HG03139 (cell line): ENCODE results near the gene TRIM62.

Source experiments
- ATAC-seq: cut with Tn5 transposase; IDR thresholded peaks from one replicate; pipeline ENCODE4 v1.9.1; 2021; ENCODE audit not compliant: unreplicated experiment

The TRIM62 gene

GRCh38 chr1:33181921-33182341, at the start of gene TRIM62:
Gene TRIM62, minus strand, starts transcription at chr1:33182043. Its CDS starts 611 bp downstream, at chr1:33181432.
- ATAC-seq: peak; percentile 48

- no peak for ATAC-seq
Observed at GRCh38 chr1:33231166-33231565, 49.3 kb upstream of the TRIM62 start.

DNA sequence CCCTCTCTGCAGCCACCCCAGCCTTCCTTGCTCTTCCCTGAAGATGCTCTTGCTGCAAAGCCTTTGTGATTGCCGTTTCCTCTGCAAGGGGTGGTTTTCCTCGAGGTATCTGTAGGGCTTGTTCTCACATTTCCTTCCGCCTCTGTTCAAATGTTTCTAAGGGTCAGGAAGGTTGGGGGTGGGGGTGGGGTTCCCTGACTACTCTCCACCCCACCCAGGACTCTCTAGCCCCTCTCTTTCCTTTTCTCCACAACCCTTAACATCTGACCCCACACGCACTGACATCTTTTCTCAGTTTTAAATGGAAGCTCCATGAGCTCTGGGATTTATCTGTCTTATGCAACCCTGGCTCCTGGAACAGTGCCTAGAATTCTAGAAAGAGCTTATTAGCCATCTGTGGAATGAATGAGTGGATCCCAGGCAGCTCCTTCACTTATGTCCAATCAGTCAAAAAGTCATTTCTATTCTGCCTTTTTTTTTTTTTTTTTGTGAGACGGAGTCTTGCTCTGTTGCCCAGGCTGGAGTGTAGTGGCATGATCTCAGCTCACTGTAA, 47.2 kb upstream of the TRIM62 start:
- ATAC-seq: no peak

DNA sequence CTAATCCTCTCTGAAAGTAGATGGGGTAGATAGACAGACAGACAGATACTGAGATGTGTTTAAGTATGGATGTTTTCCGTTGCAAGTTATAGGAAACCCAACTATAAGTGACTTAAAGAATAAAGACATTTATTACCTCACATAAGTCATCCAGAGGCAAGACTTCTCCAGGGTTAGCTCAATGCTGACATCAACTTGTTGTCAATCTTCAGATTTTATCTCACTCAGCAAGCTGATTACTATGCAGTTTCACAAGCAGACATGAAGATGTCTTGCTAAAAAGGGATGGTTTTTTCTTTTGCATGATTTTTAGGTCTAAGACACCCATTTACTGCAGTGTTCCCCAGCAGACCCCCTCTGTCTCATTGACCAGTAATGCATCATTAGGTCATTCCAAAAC, 43.7 kb upstream of the TRIM62 start:
- ATAC-seq: no peak

DNA sequence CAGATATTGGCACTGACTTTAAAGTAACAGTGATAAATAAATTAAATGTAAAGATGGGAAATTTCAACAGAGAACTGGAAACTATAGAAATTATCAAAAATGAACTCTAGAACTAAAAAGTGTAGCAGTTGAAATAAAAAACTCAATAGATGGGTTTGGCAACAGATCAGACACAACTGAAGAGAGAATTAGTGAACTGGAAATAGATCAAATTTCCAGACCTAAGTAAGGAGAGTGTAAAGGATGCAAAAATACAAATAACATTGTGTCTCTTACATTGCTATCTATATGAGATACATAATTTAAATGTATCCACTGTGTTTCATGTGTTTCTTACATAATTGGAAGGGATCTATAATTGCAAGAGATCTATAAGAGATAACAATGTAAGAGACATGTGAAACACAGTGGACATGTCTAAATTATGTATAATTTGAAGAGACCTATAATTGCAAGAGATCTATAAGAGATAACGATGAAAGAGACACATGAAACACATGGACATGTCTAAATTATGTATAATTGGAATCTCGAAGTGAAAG, 42.4 kb upstream of the TRIM62 start:
- no peak for ATAC-seq

DNA sequence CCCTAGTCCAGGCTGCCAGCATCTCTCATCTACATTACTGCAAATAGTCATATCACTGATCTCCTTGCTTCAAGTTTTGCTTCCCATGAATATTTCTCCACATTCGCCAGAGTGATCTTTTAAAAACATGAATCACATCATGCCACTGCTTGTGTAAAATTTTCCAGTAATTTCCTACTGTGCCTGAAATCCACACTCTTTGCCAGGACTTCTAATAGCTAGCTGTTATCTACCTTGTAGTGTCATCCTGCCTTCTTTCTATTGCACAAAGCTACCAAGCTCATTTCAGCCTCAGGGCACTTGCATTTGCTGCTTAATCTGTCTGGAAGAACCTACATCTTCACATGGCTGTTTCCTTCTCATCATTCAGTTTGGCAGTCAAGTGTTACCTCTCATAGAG, 40.5 kb upstream of the TRIM62 start:
- ATAC-seq: no peak

- ATAC-seq: no peak
Observed at GRCh38 chr1:33221385-33221758, 39.5 kb upstream of the TRIM62 start.

DNA sequence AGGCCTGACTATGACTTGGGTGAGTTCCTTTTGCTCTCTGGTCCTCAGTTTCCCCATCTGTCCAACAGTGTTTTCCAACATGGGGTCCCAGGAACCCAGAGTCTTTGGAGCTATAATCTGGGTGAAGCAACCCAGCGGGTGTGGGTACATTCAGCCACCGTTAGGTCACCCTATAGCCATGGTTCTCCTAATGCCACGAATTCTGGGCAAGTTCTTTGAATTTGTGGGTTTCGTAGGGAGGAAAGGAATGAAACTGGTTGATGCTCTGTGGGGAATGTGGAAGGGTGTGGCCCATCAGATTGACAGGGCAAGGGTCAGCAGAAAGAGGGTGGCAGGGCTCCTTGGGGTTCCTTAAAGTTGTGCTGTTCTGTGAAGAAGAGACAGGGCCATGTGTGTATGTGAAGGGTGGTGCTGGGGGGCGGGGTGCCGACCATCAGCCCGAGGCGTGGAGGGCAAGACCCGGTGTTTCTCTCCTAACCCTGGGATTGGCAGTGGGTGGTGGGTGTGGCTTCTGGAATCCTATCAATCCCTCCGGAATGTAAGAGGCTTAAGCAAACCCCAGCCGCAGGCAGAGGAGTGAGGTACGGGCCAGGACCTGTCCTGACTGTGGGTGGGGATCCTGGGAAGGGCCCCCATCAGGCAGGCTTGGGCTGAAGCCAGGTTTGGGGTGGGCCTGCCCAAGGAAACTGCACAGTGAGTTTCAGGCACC, 39.0 kb upstream of the TRIM62 start:
- no peak for ATAC-seq

- no peak for ATAC-seq
Observed at GRCh38 chr1:33219886-33220661, 38.2 kb upstream of the TRIM62 start.

DNA sequence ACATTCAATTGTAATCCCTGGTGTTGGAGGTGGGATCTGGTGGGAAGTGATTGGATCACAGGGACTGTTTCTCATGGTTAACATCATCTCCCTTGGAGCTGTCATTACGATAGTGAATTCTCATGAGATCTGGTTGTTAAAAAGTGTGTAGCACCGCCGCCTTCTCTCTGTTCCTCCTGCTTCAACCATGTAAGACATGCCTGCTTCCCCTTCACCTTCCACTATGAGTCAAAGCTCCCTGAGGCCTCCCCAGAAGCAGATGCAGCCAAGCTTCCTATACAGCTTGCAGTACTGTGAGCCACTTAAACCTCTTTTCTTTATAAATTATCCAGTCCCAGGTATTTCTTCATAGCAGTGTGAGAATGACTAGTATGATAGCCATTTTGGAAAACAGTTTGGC, 30.1 kb upstream of the TRIM62 start:
- no peak for ATAC-seq

DNA sequence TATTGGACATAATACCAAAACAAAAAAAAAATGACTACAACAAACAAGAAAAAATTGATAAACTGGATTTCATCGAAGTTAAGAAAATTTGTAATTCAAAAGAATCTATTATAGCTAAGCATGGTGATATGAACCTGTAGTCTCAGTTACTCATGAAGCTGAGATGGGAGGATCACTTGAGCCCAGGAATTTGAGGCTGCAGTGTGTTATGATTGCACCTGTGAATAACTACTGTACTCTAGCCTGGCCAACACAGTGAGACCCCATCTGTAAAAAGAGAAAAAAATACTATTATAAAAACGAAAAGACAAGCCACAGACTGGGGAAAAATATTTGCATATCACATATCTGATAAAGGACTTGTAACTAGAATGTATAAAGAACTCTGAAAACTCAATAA, 24.5 kb upstream of the TRIM62 start:
- no peak for ATAC-seq

DNA sequence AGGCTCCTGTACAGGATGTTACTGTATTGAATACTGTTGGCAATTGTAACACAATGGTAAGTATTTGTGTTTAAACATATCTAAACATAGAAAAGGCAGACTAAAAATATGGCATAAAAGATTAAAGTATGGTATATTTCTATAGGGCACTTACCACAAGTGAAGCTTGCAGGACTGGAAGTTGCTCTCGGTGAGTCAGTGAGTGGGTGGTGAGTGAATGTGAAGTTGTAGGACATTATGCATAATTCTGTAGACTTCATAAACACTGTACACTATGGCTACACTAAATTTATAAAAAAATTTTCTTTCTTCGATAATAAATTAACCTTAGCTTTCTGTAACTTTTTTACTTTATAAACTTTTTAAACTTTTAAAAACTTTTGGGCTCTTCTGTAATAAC, 13.7 kb upstream of the TRIM62 start:
- ATAC-seq: no peak

DNA sequence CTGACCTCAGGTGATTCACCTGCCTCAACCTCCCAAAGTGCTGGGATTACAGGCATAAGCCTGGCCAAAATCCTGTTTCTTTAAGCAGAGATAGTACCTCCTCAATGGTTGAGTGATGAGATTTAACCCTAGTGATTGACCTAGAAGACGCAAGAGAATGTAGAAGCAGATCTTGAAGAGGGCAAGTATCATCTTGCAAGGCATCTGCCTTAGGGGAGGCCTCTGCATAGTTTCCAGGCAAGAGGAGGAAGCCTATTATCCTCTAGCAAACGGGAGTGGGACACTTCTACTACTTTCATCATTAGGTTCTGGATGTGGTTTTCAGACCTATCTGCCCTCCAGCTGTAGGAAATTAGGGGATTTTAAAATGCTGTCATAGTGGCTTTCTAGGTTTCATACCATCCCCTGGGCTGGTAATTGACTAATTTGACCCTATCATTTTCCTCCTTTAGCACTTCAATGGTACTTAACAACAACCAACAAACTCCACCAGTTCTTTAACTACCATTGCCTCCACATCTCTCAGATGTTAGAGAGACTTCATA, 10.0 kb upstream of the TRIM62 start:
- no peak for ATAC-seq

DNA sequence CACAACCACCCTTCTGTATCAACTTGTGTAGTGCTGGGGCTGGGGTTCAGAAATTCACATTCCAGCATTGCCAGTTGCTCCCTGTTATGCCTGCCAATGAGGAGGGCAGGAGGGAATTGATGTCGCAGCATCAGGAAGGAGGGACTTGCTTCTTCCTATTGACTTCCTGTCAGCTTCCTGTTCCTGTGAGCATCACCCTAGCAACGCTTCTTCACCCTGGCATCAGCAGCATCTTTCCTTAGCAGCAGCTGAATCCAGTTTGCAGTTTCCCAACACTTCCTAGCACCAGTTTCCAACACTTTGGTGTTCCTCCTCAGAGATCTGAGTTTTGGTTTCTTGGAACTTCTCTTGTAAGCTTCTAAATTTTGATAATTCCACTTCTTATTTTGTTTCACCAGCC, 8.9 kb upstream of the TRIM62 start:
- ATAC-seq: no peak

- ATAC-seq: no peak
Observed at GRCh38 chr1:33188572-33189275, 6.9 kb upstream of the TRIM62 start.

GRCh38 chr1:33186936-33187335, 5.1 kb upstream of the TRIM62 start:
- ATAC-seq: no peak

DNA sequence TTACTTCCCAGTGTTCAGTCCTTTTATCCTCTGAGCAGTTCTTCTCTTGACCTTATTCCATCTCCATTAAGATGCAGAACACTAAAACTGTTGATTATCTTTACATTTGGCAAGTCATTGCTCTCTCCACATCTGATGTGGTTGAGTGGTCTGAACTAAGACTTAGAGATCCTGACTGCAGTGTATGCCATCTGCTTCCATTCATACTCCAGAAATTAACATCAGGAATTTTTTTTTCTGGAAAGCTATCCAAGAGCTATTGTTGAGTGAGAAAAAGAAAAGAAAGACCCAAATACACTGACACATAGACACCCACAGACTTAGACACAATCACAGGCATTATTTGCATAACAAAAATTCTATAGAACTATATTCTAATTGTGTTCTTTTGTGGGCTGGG, 3.7 kb upstream of the TRIM62 start:
- ATAC-seq: no peak

- ATAC-seq: no peak
Observed at GRCh38 chr1:33183306-33183705, 1.5 kb upstream of the TRIM62 start.

DNA sequence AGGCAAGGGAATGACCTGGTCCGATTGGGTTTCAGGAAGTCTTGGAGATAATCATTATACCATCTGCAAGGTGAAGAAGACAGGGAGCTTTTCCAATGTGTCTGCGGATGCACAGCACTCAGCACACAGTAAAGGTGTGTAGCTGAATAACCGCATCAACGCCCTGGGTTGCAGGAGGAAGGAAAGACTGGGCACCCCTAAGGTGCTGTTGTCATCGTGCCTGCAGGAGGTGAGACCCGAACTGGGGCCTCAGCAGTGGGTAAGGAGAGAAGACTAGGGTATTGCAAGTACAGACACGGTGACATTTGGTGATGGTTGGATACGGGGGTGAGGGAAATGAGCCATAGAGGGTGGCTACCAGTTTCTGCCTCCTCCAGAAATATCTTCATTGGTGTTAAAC, 1.1 kb upstream of the TRIM62 start:
- ATAC-seq: no peak

DNA sequence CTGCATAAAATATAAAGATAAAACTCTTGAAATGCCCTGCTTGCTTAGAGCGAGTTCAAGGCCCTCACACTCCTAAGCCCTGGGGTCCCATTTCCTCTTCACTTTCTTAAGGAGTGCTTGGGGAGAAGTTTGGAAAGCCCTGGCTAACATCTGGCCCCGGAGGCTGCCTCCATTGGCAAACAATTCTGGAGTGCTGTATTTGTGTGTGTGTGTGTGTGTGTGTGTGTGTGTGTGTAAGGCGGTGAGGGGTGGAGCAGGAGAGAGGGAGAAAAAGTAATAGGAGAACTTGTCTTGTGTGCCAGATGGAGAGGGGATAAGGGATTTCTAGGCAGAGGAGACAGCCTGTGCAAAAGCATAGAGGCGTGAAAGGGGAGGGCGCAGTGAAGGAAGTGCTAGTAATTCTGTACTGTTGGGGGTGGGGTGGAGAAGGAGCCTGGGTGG, 578 bp upstream of the TRIM62 start:
- ATAC-seq: no peak
